Esophagus squamous epithelium (tissue), 4 donors: Measurements from ENCODE around the gene GNG2.

Experiments
- CTCF ChIP-seq, 6 experiments: fragments of 450-650 bp in 4 of 6; fragments of 200-600 bp in 2 of 6; sonication (generic) in 2 of 6; IDR thresholded peaks; one replicate each; pipeline ENCODE4 v1.5.1; 2016 to 2019; ENCODE audit warnings: antibody characterized with exemption in 6 of 6, mild to moderate bottlenecking in 4 of 6, moderate library complexity in 4 of 6
- POLR2A ChIP-seq, 4 donors: fragments of 450-650 bp; IDR thresholded peaks; one replicate each; pipeline ENCODE4 v1.6.1; 2017; ENCODE audit warnings: antibody characterized with exemption in 4 of 4, mild to moderate bottlenecking in 4 of 4, moderate library complexity in 3 of 4

GRCh38 chr14:52000019-52000582, 139.7 kb downstream of the GNG2 start:
- TF ChIP-seq CTCF (IDR thresholded peaks at IDR 0.05) (no peak), POLR2A (IDR thresholded peaks at IDR 0.05) (no peak)
